22Rv1 (cell line): ENCODE data around the gene FCHSD1.

ENCODE experiments used
- ZFX ChIP-seq: fragments of 450-650 bp; IDR thresholded peaks from 2 replicates; pipeline ENCODE4 v1.6.1; 2017; ENCODE audit warnings: antibody characterized with exemption, borderline replicate concordance
- TF ChIP-seq, protein P1 (sequence below): fragments of 450-650 bp; IDR thresholded peaks from 2 replicates; pipeline ENCODE4 v1.5.1; 2017; ENCODE audit warnings: mild to moderate bottlenecking

GRCh38 chr5:141618030-141618803 lies 33.0 kb downstream of the FCHSD1 start:
- TF ChIP-seq, protein P1, sequence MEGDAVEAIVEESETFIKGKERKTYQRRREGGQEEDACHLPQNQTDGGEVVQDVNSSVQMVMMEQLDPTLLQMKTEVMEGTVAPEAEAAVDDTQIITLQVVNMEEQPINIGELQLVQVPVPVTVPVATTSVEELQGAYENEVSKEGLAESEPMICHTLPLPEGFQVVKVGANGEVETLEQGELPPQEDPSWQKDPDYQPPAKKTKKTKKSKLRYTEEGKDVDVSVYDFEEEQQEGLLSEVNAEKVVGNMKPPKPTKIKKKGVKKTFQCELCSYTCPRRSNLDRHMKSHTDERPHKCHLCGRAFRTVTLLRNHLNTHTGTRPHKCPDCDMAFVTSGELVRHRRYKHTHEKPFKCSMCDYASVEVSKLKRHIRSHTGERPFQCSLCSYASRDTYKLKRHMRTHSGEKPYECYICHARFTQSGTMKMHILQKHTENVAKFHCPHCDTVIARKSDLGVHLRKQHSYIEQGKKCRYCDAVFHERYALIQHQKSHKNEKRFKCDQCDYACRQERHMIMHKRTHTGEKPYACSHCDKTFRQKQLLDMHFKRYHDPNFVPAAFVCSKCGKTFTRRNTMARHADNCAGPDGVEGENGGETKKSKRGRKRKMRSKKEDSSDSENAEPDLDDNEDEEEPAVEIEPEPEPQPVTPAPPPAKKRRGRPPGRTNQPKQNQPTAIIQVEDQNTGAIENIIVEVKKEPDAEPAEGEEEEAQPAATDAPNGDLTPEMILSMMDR: no peak
- no peak for TF ChIP-seq ZFX
